PC-9 (cell line): ENCODE results near the gene PACSIN1. TPM values are rescaled to one million over a fixed set of nuclear protein-coding genes. Genes with fewer than 3 reads are reported as not detected.
"Not testable (repeated sequence)": the region's sequence is repeated elsewhere in the genome, so short reads cannot be mapped to it uniquely, and the experiment has no call there.

Experiments used
- BruUV-seq: library from RNA; stranded (reverse); fragments of 400-500 nt; replicated peaks from 2 replicates; lab custom pipeline; 2021; lab: Mats Ljungman, UMichigan
- CTCF ChIA-PET: fragments of 300-600 bp; sonication (Branson Sonifier 250); formaldehyde crosslinking; loops from one replicate; lab custom pipeline; 2022; ENCODE audit warnings: antibody characterized with exemption; lab: Charles Lee
- POLR2A ChIA-PET: fragments of 300-600 bp; sonication (Branson Sonifier 250); formaldehyde crosslinking; loops from one replicate; lab custom pipeline; 2022; ENCODE audit warnings: antibody characterized with exemption; ENCODE audit not compliant: unreplicated experiment; lab: Charles Lee
- DNase-seq, 2 experiments: peaks; one replicate each; pipeline versions ENCODE4 v3.0.0 to v3.0.0-alpha.2; 2015 to 2022; ENCODE audit warnings: mixed read lengths in 1 of 2
- H2AFZ ChIP-seq: fragments of 200-600 bp; sonication (generic); 2 replicates; pipeline ENCODE4 v1.8.1; 2017; ENCODE audit warnings: antibody characterized with exemption
- H3F3A ChIP-seq: fragments of 200-600 bp; sonication (generic); 2 replicates; pipeline ENCODE4 v1.8.1; 2017; ENCODE audit warnings: antibody characterized with exemption, mild to moderate bottlenecking, low read depth; ENCODE audit not compliant: insufficient read depth
- H3K27ac ChIP-seq: fragments of 200-600 bp; sonication (generic); 2 replicates; pipeline ENCODE4 v1.6.1; 2016; ENCODE audit warnings: mixed run types
- H3K27me3 ChIP-seq: fragments of 200-600 bp; sonication (generic); 2 replicates; pipeline ENCODE4 v1.6.1; 2016; ENCODE audit warnings: low read depth, mixed run types; ENCODE audit not compliant: insufficient read depth
- H3K36me3 ChIP-seq: fragments of 200-600 bp; sonication (generic); 2 replicates; pipeline ENCODE4 v1.6.1; 2016; ENCODE audit warnings: low read depth, mixed run types
- H3K4me1 ChIP-seq: fragments of 200-600 bp; sonication (generic); replicated peaks from 2 replicates; pipeline ENCODE4 v1.6.1; 2016; ENCODE audit warnings: mixed run types; ENCODE audit not compliant: insufficient read depth
- H3K4me2 ChIP-seq: fragments of 200-600 bp; sonication (generic); 2 replicates; pipeline ENCODE4 v1.6.1; 2017; ENCODE audit warnings: mixed run types
- H3K4me3 ChIP-seq: fragments of 200-600 bp; sonication (generic); 2 replicates; pipeline ENCODE4 v1.6.1; 2016; ENCODE audit warnings: mixed run types
- H3K79me2 ChIP-seq: fragments of 200-600 bp; sonication (generic); 2 replicates; pipeline ENCODE4 v1.6.1; 2017; ENCODE audit warnings: low read depth, mixed run types
- H3K9me2 ChIP-seq: fragments of 200-600 bp; sonication (generic); 2 replicates; pipeline ENCODE4 v1.8.1; 2017; ENCODE audit warnings: mild to moderate bottlenecking; ENCODE audit not compliant: insufficient read depth
- H3K9me3 ChIP-seq: fragments of 200-600 bp; sonication (generic); 2 replicates; pipeline ENCODE4 v1.8.1; 2016; ENCODE audit warnings: low read depth; ENCODE audit not compliant: insufficient read depth
- H4K20me1 ChIP-seq: fragments of 200-600 bp; sonication (generic); 2 replicates; pipeline ENCODE4 v1.8.1; 2017; ENCODE audit not compliant: insufficient read depth
- EZH2 ChIP-seq: fragments of 200-600 bp; sonication (generic); IDR thresholded peaks from 2 replicates; pipeline ENCODE4 v1.8.0; 2017; ENCODE audit warnings: antibody characterized with exemption, low read depth
- intact Hi-C: fragments of 100-400 bp; cut with micrococcal nuclease; formaldehyde crosslinking; loops from one replicate; pipeline ENCODE4 v1.10.0; 2022; ENCODE audit not compliant: unreplicated experiment
- total RNA-seq: library from RNA; stranded (reverse); gene quantifications from 2 replicates; pipeline ENCODE4 v1.2.3, GENCODE V29; 2021
- TF ChIP-seq, protein P1 (sequence below): fragments of 200-600 bp; sonication (generic); conservative IDR thresholded peaks from 2 replicates; pipeline ENCODE4 v1.6.1; 2017; ENCODE audit warnings: mixed run types, antibody characterized with exemption, mild to moderate bottlenecking, moderate library complexity

The PACSIN1 gene
- total RNA-seq, 1 experiment from 2014 or later: 5.0 TPM

- ChIA-PET POLR2A (no interaction called here), CTCF (no interaction called here)
- TF ChIP-seq, protein P1, sequence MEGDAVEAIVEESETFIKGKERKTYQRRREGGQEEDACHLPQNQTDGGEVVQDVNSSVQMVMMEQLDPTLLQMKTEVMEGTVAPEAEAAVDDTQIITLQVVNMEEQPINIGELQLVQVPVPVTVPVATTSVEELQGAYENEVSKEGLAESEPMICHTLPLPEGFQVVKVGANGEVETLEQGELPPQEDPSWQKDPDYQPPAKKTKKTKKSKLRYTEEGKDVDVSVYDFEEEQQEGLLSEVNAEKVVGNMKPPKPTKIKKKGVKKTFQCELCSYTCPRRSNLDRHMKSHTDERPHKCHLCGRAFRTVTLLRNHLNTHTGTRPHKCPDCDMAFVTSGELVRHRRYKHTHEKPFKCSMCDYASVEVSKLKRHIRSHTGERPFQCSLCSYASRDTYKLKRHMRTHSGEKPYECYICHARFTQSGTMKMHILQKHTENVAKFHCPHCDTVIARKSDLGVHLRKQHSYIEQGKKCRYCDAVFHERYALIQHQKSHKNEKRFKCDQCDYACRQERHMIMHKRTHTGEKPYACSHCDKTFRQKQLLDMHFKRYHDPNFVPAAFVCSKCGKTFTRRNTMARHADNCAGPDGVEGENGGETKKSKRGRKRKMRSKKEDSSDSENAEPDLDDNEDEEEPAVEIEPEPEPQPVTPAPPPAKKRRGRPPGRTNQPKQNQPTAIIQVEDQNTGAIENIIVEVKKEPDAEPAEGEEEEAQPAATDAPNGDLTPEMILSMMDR: no peak
- TF ChIP-seq EZH2: no peak
- Histone ChIP-seq H2AFZ (no peak overlapping the region), H4K20me1 (no peaks in the 10 kb centered on the region), H3K9me2 (no peaks in the 10 kb centered on the region), H3K4me1 (peaks cover 6% of the 10 kb centered on the region; the same call in 1 of the 2 replicates), H3K79me2 (no peaks in the 10 kb centered on the region), H3K27me3 (no peaks in the 10 kb centered on the region), H3K36me3 (no peaks in the 10 kb centered on the region), H3K27ac (no peak overlapping the region), H3K4me2 (no peak overlapping the region), H3F3A (peaks cover 6% of the 10 kb centered on the region; the same call in 1 of the 2 replicates), H3K9me3 (no peaks in the 10 kb centered on the region), H3K4me3 (no peak overlapping the region)
- DNase-seq: no peak
- intact Hi-C loops: no loop called here
- BruUV-seq: no TSS peak
Observed at GRCh38 chr6:34476921-34477320, 11.0 kb downstream of the PACSIN1 start.

DNA sequence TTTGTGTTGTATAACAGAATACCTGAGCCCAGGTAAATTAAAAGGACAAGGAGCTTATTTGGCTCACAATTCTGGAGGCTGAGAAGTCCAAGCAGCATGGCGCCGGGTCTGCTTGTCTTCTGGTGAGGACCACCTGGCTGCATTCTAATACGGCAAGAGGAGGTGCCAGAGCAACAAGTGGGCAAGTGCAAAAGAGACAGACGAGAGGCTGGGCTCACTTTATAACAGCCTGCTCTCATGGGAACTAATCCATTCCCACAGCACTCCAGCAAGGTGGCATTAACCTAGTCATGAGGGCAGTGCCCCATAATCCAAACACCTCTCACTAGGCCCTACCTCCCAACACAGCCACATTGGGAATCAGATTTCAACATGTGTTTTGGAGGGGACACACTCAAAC is 12.9 kb downstream of the PACSIN1 start:
- no peak for TF ChIP-seq EZH2
- TF ChIP-seq, protein P1: no peak
- no peak overlapping the region for H3K4me2 ChIP-seq
- H2AFZ ChIP-seq: no peak overlapping the region
- H3K27me3 ChIP-seq: no peaks in the 10 kb centered on the region
- H3K9me3 ChIP-seq: no peaks in the 10 kb centered on the region
- H4K20me1 ChIP-seq: no peaks in the 10 kb centered on the region
- H3K4me3 ChIP-seq: no peak overlapping the region
- peaks cover 7% of the 10 kb centered on the region; the same call in 1 of the 2 replicates for H3F3A ChIP-seq
- no TSS peak for BruUV-seq
- ChIA-PET CTCF (no interaction called here), POLR2A (interaction anchor here (0.5 kb wide), 1 partner anchor 110 kb away, joined by 3 read pairs; no protein-coding TSS in a partner anchor)
- H3K9me2 ChIP-seq: no peaks in the 10 kb centered on the region
- intact Hi-C loops: no loop called here
- H3K36me3 ChIP-seq: no peaks in the 10 kb centered on the region
- DNase-seq: no peak
- peaks cover 7% of the 10 kb centered on the region for H3K4me1 ChIP-seq
- no peaks in the 10 kb centered on the region for H3K79me2 ChIP-seq
- no peak overlapping the region for H3K27ac ChIP-seq

- H3K4me3 ChIP-seq, H3K79me2 ChIP-seq, intact Hi-C loops, H3K36me3 ChIP-seq, H4K20me1 ChIP-seq, BruUV-seq, CTCF ChIA-PET, POLR2A ChIA-PET, H3K9me3 ChIP-seq, H3K27me3 ChIP-seq, H3K9me2 ChIP-seq, DNase-seq, H2AFZ ChIP-seq: not testable (repeated sequence)
- Histone ChIP-seq H3F3A (peaks cover 17% of the 10 kb centered on the region), H3K4me1 (peaks cover 22% of the 10 kb centered on the region), H3K27ac (peak overlapping the region; percentile 72), H3K4me2 (peak overlapping the region; percentile 72)
Observed at GRCh38 chr6:34483781-34484180, 17.9 kb downstream of the PACSIN1 start.

GRCh38 chr6:34484391-34484790 is 18.5 kb downstream of the PACSIN1 start:
- Histone ChIP-seq H4K20me1 (no peaks in the 10 kb centered on the region), H3K9me3 (no peaks in the 10 kb centered on the region), H3K27me3 (no peaks in the 10 kb centered on the region), H2AFZ (no peak overlapping the region), H3K4me3 (no peak overlapping the region), H3F3A (peaks cover 17% of the 10 kb centered on the region), H3K4me2 (peak overlapping the region; percentile 72), H3K79me2 (no peaks in the 10 kb centered on the region), H3K9me2 (no peaks in the 10 kb centered on the region), H3K4me1 (peaks cover 22% of the 10 kb centered on the region), H3K36me3 (no peaks in the 10 kb centered on the region), H3K27ac (peak overlapping the region; percentile 72)
- ChIA-PET POLR2A (no interaction called here), CTCF (no interaction called here)
- TF ChIP-seq, protein P1: no peak
- TF ChIP-seq EZH2: no peak
- intact Hi-C loops: no loop called here
- no peak for DNase-seq
- BruUV-seq: no TSS peak
